Measurements from ENCODE around the gene ZBTB7C. TPM values are rescaled to one million over a fixed set of nuclear protein-coding genes. Genes with fewer than 3 reads are reported as not detected.

The ZBTB7C gene
- total and polyA plus RNA-seq, 2 of the 8 experiments (the other 6 are each of a cell fraction or from before 2014, with no cell fraction given): 0.15 to 0.45 TPM

GRCh38 chr18:48302736-48303135 lies 106.4 kb downstream of the ZBTB7C start:
- H4K5ac ChIP-seq (ENCODE audit: insufficient read length, low read depth, low read length): no peak overlapping the region
- 92% methylated on average over 3 of the region's 3 CpGs; no CpG with 5 or more reads in 1 of the 2 experiments for WGBS, 2 experiments (ENCODE audit: extremely low coverage in 1 of 2, insufficient coverage in 1 of 2, insufficient read length in 1 of 2, insufficient replicate concordance in 2 of 2, low coverage in 1 of 2, low lambda C conversion rate in 2 of 2, missing lambda C conversion rate in 1 of 2)
- H3K18ac ChIP-seq (ENCODE audit: extremely low read depth, low read length): no peak overlapping the region
- H2AFZ ChIP-seq (ENCODE audit: low read length): no peak overlapping the region
- H2AK5ac ChIP-seq (ENCODE audit: low read depth, low read length): no peak overlapping the region
- H3K14ac ChIP-seq (ENCODE audit: insufficient read length): no peak overlapping the region
- no peaks in the 10 kb centered on the region; a peak in 1 of 7 replicates for H3K27me3 ChIP-seq (replicated peaks in 1 of 4; ENCODE audit: control insufficient read depth in 3 of 4, extremely low read depth in 1 of 4, insufficient read depth in 3 of 4, low read length in 3 of 4)
- no peaks in the 10 kb centered on the region for H3K36me3 ChIP-seq (ENCODE audit: control insufficient read depth in 2 of 4, insufficient read depth in 4 of 4, low read length in 3 of 4)
- H3K79me1 ChIP-seq (ENCODE audit: low read depth, low read length): no peaks in the 10 kb centered on the region
- H2BK12ac ChIP-seq (ENCODE audit: low read depth, low read length): no peak overlapping the region
- DNase-seq (ENCODE audit: low read depth in 1 of 2, low spot score in 2 of 2) (no peak), FAIRE-seq (no peak)
- H3K4me1 ChIP-seq (replicated peaks in 1 of 4; ENCODE audit: control insufficient read depth in 3 of 4, insufficient read depth in 4 of 4, low read length in 3 of 4): peaks cover 0 to 3% (median 0%) of the 10 kb centered on the region in 4 experiments; a peak in 2 of 7 replicates
- H3K23me2 ChIP-seq (ENCODE audit: low read depth, low read length): no peaks in the 10 kb centered on the region
- no peak overlapping the region for H4K91ac ChIP-seq (replicated peaks; ENCODE audit: insufficient read length, low read length)
- ChIA-PET CTCF (ENCODE audit: partially characterized antibody) (interaction anchor here (0.6 to 1.7 kb wide), 10 partner anchors 9 to 279 kb away, joined by 3 to 6 read pairs (median 3); no protein-coding TSS in a partner anchor), POLR2A (ENCODE audit: partially characterized antibody) (interaction anchor here (1.6 kb wide), 1 partner anchor 10 kb away, joined by 4 read pairs; no protein-coding TSS in a partner anchor)
- H3K9ac ChIP-seq (replicated peaks in 1 of 4; ENCODE audit: extremely low read depth in 1 of 4, low read depth in 3 of 4, low read length in 3 of 4): no peak overlapping the region
- no peaks in the 10 kb centered on the region for H4K20me1 ChIP-seq (replicated peaks in 1 of 2; ENCODE audit: control insufficient read depth in 1 of 2, insufficient read depth in 2 of 2, low read length in 2 of 2)
- H3K56ac ChIP-seq (replicated peaks; ENCODE audit: insufficient read length, low read depth, low read length): no peak overlapping the region
- H3K4me2 ChIP-seq (ENCODE audit: insufficient read depth in 1 of 2, low read depth in 2 of 2, low read length in 2 of 2): no peak overlapping the region
- H2BK120ac ChIP-seq (replicated peaks; ENCODE audit: low read depth, low read length): no peak overlapping the region
- no peak overlapping the region for H4K8ac ChIP-seq (ENCODE audit: extremely low read depth, insufficient read depth, low read length)
- H3K23ac ChIP-seq (ENCODE audit: insufficient read length): no peak overlapping the region
- H3K4ac ChIP-seq (replicated peaks; ENCODE audit: insufficient read length, low read depth, low read length): no peak overlapping the region
- H2BK20ac ChIP-seq (ENCODE audit: low read length): no peak overlapping the region
- H2BK15ac ChIP-seq (ENCODE audit: low read length): no peak overlapping the region
- no peak overlapping the region for H3K27ac ChIP-seq (ENCODE audit: low read depth, low read length)
- no peak overlapping the region for H3K4me3 ChIP-seq (ENCODE audit: extremely low read depth in 1 of 4, insufficient read depth in 2 of 4, low read depth in 3 of 4, low read length in 4 of 4)
- H2BK5ac ChIP-seq (ENCODE audit: low read depth, low read length): no peak overlapping the region
- H3K79me2 ChIP-seq (ENCODE audit: control insufficient read depth in 1 of 2, insufficient read depth in 2 of 2, low read length in 2 of 2): no peaks in the 10 kb centered on the region
- H3K9me3 ChIP-seq (ENCODE audit: insufficient read depth in 2 of 2, low read depth in 1 of 2, low read length in 1 of 2): no peaks in the 10 kb centered on the region
- TF ChIP-seq GABPA (IDR thresholded peaks at IDR 0.05; ENCODE audit: borderline replicate concordance, insufficient read depth, low read length) (no peak), ASH2L (IDR thresholded peaks at IDR 0.05; ENCODE audit: low read length) (no peak), BRCA1 (IDR thresholded peaks at IDR 0.05; ENCODE audit: low read depth, low read length) (no peak), TBP (IDR thresholded peaks at IDR 0.05; ENCODE audit: low read depth, low read length) (no peak), POLR2A (IDR thresholded peaks at IDR 0.05; ENCODE audit: control extremely low read depth in 1 of 2, low read depth in 2 of 2, low read length in 2 of 2) (no peak), KDM5A (IDR thresholded peaks at IDR 0.05; ENCODE audit: low read length) (no peak), SIN3A (conservative IDR thresholded peaks at IDR 0.05 in 1 of 2, IDR thresholded peaks at IDR 0.05 in 1 of 2; ENCODE audit: low read depth in 1 of 2, low read length in 2 of 2) (no peak), SAP30 (IDR thresholded peaks at IDR 0.05; ENCODE audit: insufficient read depth, insufficient replicate concordance, low read length) (no peak), EGR1 (IDR thresholded peaks at IDR 0.05; ENCODE audit: borderline replicate concordance, low read depth, low read length) (no peak), POLR2AphosphoS5 (IDR thresholded peaks at IDR 0.05; ENCODE audit: low read depth, low read length) (no peak), TAF7 (optimal IDR thresholded peaks at IDR 0.05; ENCODE audit: borderline replicate concordance, low read depth, low read length) (no peak), CBX8 (IDR thresholded peaks at IDR 0.05; ENCODE audit: borderline replicate concordance, low read depth, low read length) (no peak)
